RKO (cell line): ENCODE results near the gene SLC15A3.

Experiments used
- DNase-seq: peaks from one replicate; pipeline ENCODE4 v3.0.0-alpha.2; 2016; ENCODE audit warnings: low spot score

SLC15A3 gene

DNA sequence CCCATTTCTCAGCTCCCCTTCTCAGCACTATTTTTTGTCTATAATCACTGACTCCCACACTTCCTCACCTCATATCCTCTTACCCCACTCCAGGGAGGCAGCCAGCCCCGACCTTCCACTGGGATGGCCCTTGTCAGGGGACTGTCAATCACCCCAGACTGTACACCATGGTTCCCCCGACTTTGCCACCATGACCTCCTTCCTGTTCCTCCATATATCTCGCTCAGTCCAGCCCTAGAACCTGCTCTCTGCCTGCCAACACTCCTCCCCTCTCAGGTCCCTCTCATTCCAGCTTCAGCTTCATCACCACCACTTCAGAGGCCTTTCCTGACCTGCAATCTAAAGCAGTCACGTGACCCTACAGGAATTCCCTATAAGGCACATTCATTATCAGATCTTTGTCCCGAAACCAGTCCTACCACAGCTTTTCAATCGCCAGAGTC is 62.1 kb downstream of the SLC15A3 start:
- no peak for DNase-seq

DNA sequence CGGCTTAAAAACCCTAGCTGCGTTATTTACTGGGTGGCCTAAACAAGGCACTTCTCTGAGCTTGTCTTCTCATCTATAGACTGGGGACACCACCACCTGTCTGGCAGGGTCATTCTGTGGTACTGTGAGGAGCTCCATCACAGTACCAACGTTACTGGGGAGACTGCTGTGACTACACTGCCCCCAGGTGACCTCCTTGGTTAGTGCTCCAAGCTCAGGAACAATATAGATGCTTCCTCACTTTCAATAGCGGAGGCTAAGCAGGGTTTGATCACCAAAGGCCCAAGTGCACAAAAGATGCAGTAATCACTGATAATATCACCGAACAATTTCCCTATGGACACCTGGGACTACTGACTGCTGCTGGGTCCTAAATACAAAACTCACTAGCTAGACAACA is 64.4 kb downstream of the SLC15A3 start:
- DNase-seq = peak; percentile 39
